Heart right ventricle (tissue), 16 donors: ENCODE data around the gene DSN1. TPM values are rescaled to one million over a fixed set of nuclear protein-coding genes. Genes with fewer than 3 reads are reported as not detected.

Experiments
- ATAC-seq, 8 donors: fragments of 200-7000 bp; cut with Tn5 transposase; one replicate each; pipeline ENCODE4 v1.9.1; 2020; ENCODE audit warnings: mild to moderate bottlenecking in 8 of 8, moderate library complexity in 8 of 8, moderate number of reproducible peaks in 1 of 8
- DNase-seq, 2 donors: peaks; one replicate each; pipeline ENCODE4 v3.0.0-alpha.2; 2020
- H3K27ac ChIP-seq, 10 donors: fragments of 200-600 bp; sonication (generic) in 2 of 10; one replicate each; pipeline versions ENCODE4 v1.5.0 to v1.8.0; 2020 to 2022; ENCODE audit warnings: mild to moderate bottlenecking in 3 of 10
- H3K27me3 ChIP-seq, 7 donors: fragments of 200-600 bp; one replicate each; pipeline ENCODE4 v1.8.0; 2021 to 2022; ENCODE audit warnings: mild to moderate bottlenecking in 2 of 7
- H3K36me3 ChIP-seq, 9 donors: fragments of 200-600 bp; sonication (generic) in 1 of 9; one replicate each; pipeline versions ENCODE4 v1.5.0 to v1.8.0; 2020 to 2022; ENCODE audit warnings: mild to moderate bottlenecking in 2 of 9
- H3K4me1 ChIP-seq, 9 donors: fragments of 200-600 bp; sonication (generic) in 1 of 9; one replicate each; pipeline versions ENCODE4 v1.5.0 to v1.8.0; 2020 to 2022; ENCODE audit warnings: mild to moderate bottlenecking in 4 of 9
- H3K4me3 ChIP-seq, 10 donors: fragments of 200-600 bp; sonication (generic) in 2 of 10; one replicate each; pipeline versions ENCODE4 v1.5.0 to v1.8.0; 2020 to 2022; ENCODE audit warnings: mild to moderate bottlenecking in 7 of 10, moderate library complexity in 2 of 10
- H3K9me3 ChIP-seq, 11 donors: fragments of 200-600 bp in 10 of 11; sonication (generic) in 2 of 11; one replicate each; pipeline versions ENCODE4 v1.5.0 to v1.8.0; 2013 to 2022; ENCODE audit warnings: mild to moderate bottlenecking in 2 of 11, control low read depth in 1 of 11, moderate library complexity in 1 of 11
- WGBS, 2 donors: extraction: QIAGEN DNeasy Blood & Tissue Kit; methylation state at CpG; one replicate each; pipeline ENCODE4 v1.1.7; 2013; ENCODE audit warnings: inconsistent platforms in 1 of 2; 5-methylcytosine and 5-hydroxymethylcytosine counted together
- intact Hi-C, 10 donors: fragments of 100-400 bp; cut with DNase I; formaldehyde crosslinking; loops; one replicate each; pipeline versions ENCODE4 v1.11.1 to v1.14.2; 2022
- polyA plus RNA-seq, 2 donors: library from polyadenylated mRNA; stranded (reverse); fragments of 200-250 nt; gene quantifications; one replicate each; pipeline ENCODE4 v1.2.3, GENCODE V29; 2013
- total RNA-seq, 10 donors: library from RNA; stranded (reverse); fragmentation: NEBNext Ultra II Directional in 3 of 10; extraction: Animal tissue kit (Norgen Biotek cat#: 25700) in 3 of 10; gene quantifications; one replicate each; pipeline versions ENCODE4 v1.2.1 to v1.2.4, GENCODE V29; 2021 to 2023
- TF ChIP-seq, protein P1 (sequence below), 9 donors: fragments of 200-600 bp; sonication (generic) in 2 of 9; IDR thresholded peaks; one replicate each; pipeline versions ENCODE4 v1.5.0 to v1.8.0; 2021 to 2022; ENCODE audit warnings: antibody characterized with exemption in 9 of 9, mild to moderate bottlenecking in 5 of 9, moderate library complexity in 1 of 9
- donor health status: Arrhythmogenic right ventricular cardiomyopathy.
- donor health status: ischemic (EF 13 %, LVEDD 7.1; RV severe dilation, severe dysfunction).
- donor health status: healthy with polysubstance abuse.
- donor health status: DM: no; HTN: yes; CAD: no.
- donor health status: DM: no; HTN: no; CAD: no.
- donor health status: ischemic (EF 25% LVEDD 6.9; RV normal size, moderate dysfunction).
- donor health status: ischemic (EF 25% LVEDD 5.7; RV mildly dilated, moderate dysfunction).
- donor health status: healthy.
- donor health status: DM: yes; HTN: yes; CAD: no.
- donor health status: Ischemic cardiomyopathy.
- donor health status: ischemic (EF 35%, LVEDD 5.7; RV mildly dilated, moderate dysfunction).
- donor health status: nonischemic (EF 11% LVEDD 7.7; RV severe dilation, severe dysfunction).
- donor health status: DM: yes; HTN: yes; CAD: no.
- donor health status: PGD.
- donor health status: ischemic (EF 29% LVEDD 5.4; RV normal size, mild dysfunction).
- donor health status: nonischemic (EF 23%, LVEDD 6.1; RV moderate dilation, normal function).

The DSN1 gene
- total and polyA plus RNA-seq, 12 donors = 3.2 to 6.0 (median 4.9) TPM

DNA sequence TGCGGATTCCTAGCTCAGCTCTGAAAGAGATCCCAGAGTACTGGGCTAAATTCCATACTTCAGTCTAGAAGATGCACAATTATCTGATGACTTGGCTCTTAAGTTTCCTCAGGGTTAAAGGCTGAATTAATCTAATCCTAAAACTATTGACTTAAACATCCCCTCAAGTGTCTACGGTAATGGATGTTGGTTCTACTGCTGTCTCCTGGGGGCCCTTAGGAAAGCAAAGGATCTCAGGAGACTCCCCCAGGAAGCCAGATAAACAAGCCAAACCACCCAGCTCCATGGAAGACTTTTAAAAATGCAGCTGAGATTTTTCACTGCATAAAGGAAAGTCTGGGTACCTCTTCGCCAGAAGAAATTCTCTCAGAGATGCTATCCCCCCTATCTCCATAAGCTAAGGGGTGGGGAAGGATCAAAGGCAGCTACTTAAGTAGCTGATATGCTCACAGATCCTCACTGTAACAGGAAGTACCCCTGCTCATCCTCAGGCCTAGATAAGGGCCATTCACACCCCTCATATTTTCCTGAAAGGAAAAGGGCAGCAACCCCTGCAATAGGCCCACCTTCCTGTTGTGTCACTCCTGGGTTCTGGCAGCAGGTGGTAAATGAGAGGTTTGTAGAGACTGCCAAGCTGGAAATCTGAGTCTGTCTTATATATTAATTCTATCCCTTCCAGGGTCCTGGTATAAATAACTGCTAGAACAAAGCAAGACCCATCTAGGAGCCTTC is 36.9 kb downstream of the DSN1 start:
- Histone ChIP-seq H3K4me3 (no peak overlapping the region), H3K9me3 (no peaks in the 10 kb centered on the region), H3K27ac (peak overlapping the region in 1 of 10 donors; percentile 24), H3K36me3 (no peaks in the 10 kb centered on the region), H3K4me1 (peaks cover 0 to 55% (median 21%) of the 10 kb centered on the region in 9 donors), H3K27me3 (no peaks in the 10 kb centered on the region)
- ATAC-seq (no peak), DNase-seq (no peak)
- 64 to 72% methylated on average over 3 of the region's 3 CpGs for WGBS, 2 donors
- intact Hi-C loops = no loop called here
- TF ChIP-seq, protein P1, sequence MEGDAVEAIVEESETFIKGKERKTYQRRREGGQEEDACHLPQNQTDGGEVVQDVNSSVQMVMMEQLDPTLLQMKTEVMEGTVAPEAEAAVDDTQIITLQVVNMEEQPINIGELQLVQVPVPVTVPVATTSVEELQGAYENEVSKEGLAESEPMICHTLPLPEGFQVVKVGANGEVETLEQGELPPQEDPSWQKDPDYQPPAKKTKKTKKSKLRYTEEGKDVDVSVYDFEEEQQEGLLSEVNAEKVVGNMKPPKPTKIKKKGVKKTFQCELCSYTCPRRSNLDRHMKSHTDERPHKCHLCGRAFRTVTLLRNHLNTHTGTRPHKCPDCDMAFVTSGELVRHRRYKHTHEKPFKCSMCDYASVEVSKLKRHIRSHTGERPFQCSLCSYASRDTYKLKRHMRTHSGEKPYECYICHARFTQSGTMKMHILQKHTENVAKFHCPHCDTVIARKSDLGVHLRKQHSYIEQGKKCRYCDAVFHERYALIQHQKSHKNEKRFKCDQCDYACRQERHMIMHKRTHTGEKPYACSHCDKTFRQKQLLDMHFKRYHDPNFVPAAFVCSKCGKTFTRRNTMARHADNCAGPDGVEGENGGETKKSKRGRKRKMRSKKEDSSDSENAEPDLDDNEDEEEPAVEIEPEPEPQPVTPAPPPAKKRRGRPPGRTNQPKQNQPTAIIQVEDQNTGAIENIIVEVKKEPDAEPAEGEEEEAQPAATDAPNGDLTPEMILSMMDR (IDR thresholded peaks at IDR 0.05) = no peak

DNA sequence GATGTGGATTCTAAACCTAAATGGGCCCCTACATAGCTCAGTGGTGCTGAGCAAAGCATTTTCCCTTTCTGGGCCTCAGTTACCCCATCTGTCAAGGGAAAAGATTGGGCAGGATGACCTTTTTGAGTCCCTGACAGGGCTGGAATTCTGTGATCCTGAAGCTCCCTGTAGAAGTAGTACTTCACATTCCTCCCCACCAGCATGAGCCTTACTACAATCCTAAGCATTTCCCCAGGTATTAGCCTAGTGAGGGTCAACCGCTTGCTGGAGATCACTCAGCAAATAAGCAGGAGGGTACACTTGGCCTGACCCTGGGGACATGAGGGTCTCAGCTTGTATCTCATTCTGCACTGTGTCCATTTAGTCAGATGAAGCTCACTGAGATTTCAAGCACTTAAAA is 41.1 kb downstream of the DSN1 start:
- H3K9me3 ChIP-seq = no peaks in the 10 kb centered on the region
- intact Hi-C loops = no loop called here
- no peak for DNase-seq
- no peaks in the 10 kb centered on the region for H3K27me3 ChIP-seq
- H3K36me3 ChIP-seq = no peaks in the 10 kb centered on the region
- peak overlapping the region in 2 of 10 donors; percentile 2 to 6 for H3K27ac ChIP-seq
- peaks cover 0 to 62% (median 25%) of the 10 kb centered on the region in 9 donors for H3K4me1 ChIP-seq
- TF ChIP-seq, protein P1 (IDR thresholded peaks at IDR 0.05) = no peak
- WGBS, 2 donors = 94 to 98% methylated on average over 1 of the region's 1 CpG
- H3K4me3 ChIP-seq = no peak overlapping the region
- ATAC-seq = no peak

DNA sequence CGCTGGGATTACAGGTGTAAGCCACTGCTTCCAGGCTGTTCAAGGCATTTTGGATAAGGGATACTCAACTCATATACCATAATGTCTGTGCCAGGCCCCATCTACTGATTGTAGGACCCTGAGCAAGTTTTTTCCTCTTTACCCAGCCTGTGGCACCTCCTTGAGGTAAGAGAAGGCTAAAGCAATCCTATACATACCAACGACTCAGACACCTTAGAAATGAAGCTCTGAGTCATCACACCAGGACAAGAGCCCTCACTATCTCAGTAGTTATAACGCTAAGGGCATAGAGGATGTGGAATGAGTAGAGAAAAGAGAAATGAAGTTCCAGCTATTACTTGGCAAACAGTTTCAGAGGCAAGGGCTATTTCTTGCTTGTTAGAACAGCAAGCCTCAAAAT is 44.6 kb downstream of the DSN1 start:
- no peak overlapping the region for H3K4me3 ChIP-seq
- intact Hi-C loops = no loop called here
- 44 to 58% methylated on average over 3 of the region's 3 CpGs for WGBS, 2 donors

DNA sequence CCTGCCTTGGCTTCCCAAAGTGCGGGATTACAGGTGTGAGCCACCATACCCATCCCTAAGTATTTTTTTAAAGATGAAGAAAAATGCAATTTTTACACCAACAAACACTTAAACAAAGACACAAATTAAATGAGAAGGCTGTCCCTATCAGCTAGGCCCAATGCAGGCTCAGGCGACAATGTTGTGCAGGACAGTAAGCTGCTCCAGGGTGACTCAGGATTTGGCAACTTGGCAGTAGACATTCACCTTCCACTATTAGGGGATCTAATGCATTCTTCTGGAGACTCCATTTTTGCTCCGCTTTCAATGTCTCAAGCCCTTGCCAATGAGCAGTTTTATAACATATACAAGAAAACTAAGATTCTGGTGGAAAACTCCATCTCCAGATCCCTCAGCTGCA is 47.4 kb downstream of the DSN1 start:
- WGBS, 2 donors = 84 to 87% methylated on average over 3 of the region's 3 CpGs
- Histone ChIP-seq H3K4me3 (no peak overlapping the region), H3K9me3 (no peaks in the 10 kb centered on the region), H3K27me3 (no peaks in the 10 kb centered on the region), H3K36me3 (peaks cover 0 to 13% (median 0%) of the 10 kb centered on the region in 9 donors), H3K27ac (peak overlapping the region in 4 of 10 donors; percentile 19 to 44 (median 30)), H3K4me1 (peaks cover 0 to 31% (median 8%) of the 10 kb centered on the region in 9 donors)
- intact Hi-C loops = no loop called here
- no peak for DNase-seq
- TF ChIP-seq, protein P1 (IDR thresholded peaks at IDR 0.05) = no peak
- peak in 5 of 8 donors; percentile 45 to 83 (median 68) for ATAC-seq

More for the DNA sequence above, 44.6 kb downstream of the DSN1 start:
- Histone ChIP-seq H3K9me3 (no peaks in the 10 kb centered on the region), H3K4me1 (peaks cover 0 to 51% (median 22%) of the 10 kb centered on the region in 9 donors), H3K27me3 (no peaks in the 10 kb centered on the region), H3K36me3 (peaks cover 0 to 6% (median 0%) of the 10 kb centered on the region in 9 donors), H3K27ac (peak overlapping the region in 1 of 10 donors; percentile 16)
- TF ChIP-seq, protein P1 (IDR thresholded peaks at IDR 0.05) = no peak
- ATAC-seq (no peak), DNase-seq (no peak)
